HUES48 (cell line): Measurements from ENCODE around the gene CCL3.
"Not testable (repeated sequence)": the region's sequence is repeated elsewhere in the genome, so short reads cannot be mapped to it uniquely, and the experiment has no call there.

ENCODE experiments used
- H3K27ac ChIP-seq: one replicate; pipeline ENCODE4 v1.7.0; 2013; ENCODE audit warnings: low read depth, low read length, inconsistent platforms
- H3K27me3 ChIP-seq: 2 replicates; pipeline ENCODE4 v1.6.1; 2013; ENCODE audit warnings: mild to moderate bottlenecking, low read length; ENCODE audit not compliant: control insufficient read depth, insufficient read depth
- H3K36me3 ChIP-seq: 2 replicates; pipeline ENCODE4 v1.6.1; 2013; ENCODE audit warnings: low read length; ENCODE audit not compliant: control insufficient read depth, insufficient read depth
- H3K4me1 ChIP-seq: 2 replicates; pipeline ENCODE4 v1.6.1; 2013; ENCODE audit warnings: mild to moderate bottlenecking, low read length; ENCODE audit not compliant: control insufficient read depth, insufficient read depth
- H3K4me3 ChIP-seq: 2 replicates; pipeline ENCODE4 v1.5.1; 2013; ENCODE audit warnings: mild to moderate bottlenecking, low read depth, low read length
- H3K9ac ChIP-seq: 2 replicates; pipeline ENCODE4 v1.6.1; 2013; ENCODE audit warnings: mild to moderate bottlenecking, low read depth, low read length, moderate library complexity
- H3K9me3 ChIP-seq: 2 replicates; pipeline ENCODE4 v1.6.1; 2013; ENCODE audit warnings: low read length; ENCODE audit not compliant: control insufficient read depth, insufficient read depth

The CCL3 gene

DNA sequence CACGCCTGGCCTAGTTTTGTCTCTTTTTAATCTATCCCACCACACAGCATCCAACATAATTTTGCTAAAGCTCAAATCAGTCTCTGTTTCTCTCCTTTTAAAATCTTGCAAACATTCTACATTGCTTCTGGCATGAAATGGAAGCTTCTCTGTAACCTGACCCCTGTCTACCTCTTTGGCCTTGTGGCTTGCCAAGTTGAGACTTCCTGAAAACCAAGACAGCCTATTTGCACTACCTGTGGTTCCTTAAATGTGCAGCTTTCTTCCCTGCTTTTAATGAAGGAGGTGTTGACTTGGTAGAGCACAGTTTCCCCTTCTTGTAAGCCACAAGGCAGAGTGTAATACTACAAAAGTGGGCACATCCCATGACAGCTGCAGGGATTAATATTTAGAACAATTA lies 6.0 kb upstream of the CCL3 start:
- Histone ChIP-seq H3K9me3 (no peaks in the 10 kb centered on the region), H3K9ac (no peak overlapping the region), H3K27me3 (no peaks in the 10 kb centered on the region), H3K4me1 (no peaks in the 10 kb centered on the region), H3K36me3 (no peaks in the 10 kb centered on the region), H3K4me3 (no peak overlapping the region), H3K27ac (no peak overlapping the region)

GRCh38 chr17:36094746-36095145 lies 4.8 kb upstream of the CCL3 start:
- Histone ChIP-seq H3K9me3 (no peaks in the 10 kb centered on the region), H3K36me3 (no peaks in the 10 kb centered on the region), H3K27me3 (no peaks in the 10 kb centered on the region), H3K27ac (no peak overlapping the region), H3K4me1 (no peaks in the 10 kb centered on the region), H3K4me3 (no peak overlapping the region), H3K9ac (no peak overlapping the region)

- Histone ChIP-seq H3K27ac (no peak overlapping the region), H3K36me3 (no peaks in the 10 kb centered on the region), H3K4me3 (no peak overlapping the region), H3K9me3 (no peaks in the 10 kb centered on the region), H3K4me1 (no peaks in the 10 kb centered on the region), H3K27me3 (no peaks in the 10 kb centered on the region), H3K9ac (no peak overlapping the region)
Measured at GRCh38 chr17:36094232-36094631, 4.3 kb upstream of the CCL3 start.

DNA sequence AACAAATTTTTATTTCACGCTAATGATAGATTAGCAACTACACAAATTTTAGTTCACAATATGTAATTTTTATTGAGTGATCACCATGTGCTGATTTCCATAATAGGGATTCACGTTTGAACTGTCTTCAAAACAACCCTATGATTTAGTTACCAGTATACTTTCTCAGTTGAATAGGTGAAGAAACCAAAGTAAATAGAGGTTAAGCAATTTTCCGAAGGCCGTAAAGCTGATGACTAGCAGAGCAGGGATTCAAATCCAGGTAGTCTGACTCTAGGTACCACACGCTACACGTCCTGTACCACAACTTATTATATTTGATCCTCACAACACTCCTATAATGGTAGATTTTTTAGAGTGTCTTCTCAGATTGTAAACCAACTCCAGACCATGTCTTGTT lies 2.8 kb upstream of the CCL3 start:
- not testable (repeated sequence) for H3K4me1 ChIP-seq, H3K36me3 ChIP-seq, H3K4me3 ChIP-seq, H3K9me3 ChIP-seq, H3K27me3 ChIP-seq, H3K27ac ChIP-seq, H3K9ac ChIP-seq

DNA sequence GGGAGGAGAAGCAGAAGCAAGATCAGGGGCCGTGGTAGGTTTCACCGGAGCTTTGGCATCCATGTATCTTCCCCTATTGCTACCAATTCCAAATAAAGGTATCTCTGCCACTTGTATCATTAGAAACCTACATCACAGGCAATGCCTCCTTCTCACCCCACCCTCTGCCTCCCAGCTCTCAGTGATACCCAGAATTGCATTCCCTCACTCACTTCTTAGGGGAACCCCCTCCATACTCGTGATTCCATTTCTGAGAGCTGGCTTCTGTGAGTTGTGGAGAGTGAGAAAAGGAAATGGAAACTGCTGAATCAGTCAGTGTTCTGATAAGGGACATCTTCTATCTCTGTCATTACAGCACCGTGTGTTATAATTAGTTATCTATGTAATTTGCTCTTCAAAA lies 2.3 kb upstream of the CCL3 start:
- Histone ChIP-seq H3K36me3 (no peaks in the 10 kb centered on the region), H3K9ac (no peak overlapping the region), H3K4me1 (no peaks in the 10 kb centered on the region), H3K27me3 (no peaks in the 10 kb centered on the region), H3K4me3 (no peak overlapping the region), H3K27ac (no peak overlapping the region), H3K9me3 (no peaks in the 10 kb centered on the region)

GRCh38 chr17:36089339-36089865 lies 541 bp downstream of the CCL3 start:
- no peak overlapping the region for H3K27ac ChIP-seq
- H3K36me3 ChIP-seq = no peaks in the 10 kb centered on the region
- H3K27me3 ChIP-seq = no peaks in the 10 kb centered on the region
- no peak overlapping the region for H3K4me3 ChIP-seq
- H3K9ac ChIP-seq = no peak overlapping the region
- H3K9me3 ChIP-seq = no peaks in the 10 kb centered on the region
- H3K4me1 ChIP-seq = peaks cover 7% of the 10 kb centered on the region; the same call in 1 of the 2 replicates

DNA sequence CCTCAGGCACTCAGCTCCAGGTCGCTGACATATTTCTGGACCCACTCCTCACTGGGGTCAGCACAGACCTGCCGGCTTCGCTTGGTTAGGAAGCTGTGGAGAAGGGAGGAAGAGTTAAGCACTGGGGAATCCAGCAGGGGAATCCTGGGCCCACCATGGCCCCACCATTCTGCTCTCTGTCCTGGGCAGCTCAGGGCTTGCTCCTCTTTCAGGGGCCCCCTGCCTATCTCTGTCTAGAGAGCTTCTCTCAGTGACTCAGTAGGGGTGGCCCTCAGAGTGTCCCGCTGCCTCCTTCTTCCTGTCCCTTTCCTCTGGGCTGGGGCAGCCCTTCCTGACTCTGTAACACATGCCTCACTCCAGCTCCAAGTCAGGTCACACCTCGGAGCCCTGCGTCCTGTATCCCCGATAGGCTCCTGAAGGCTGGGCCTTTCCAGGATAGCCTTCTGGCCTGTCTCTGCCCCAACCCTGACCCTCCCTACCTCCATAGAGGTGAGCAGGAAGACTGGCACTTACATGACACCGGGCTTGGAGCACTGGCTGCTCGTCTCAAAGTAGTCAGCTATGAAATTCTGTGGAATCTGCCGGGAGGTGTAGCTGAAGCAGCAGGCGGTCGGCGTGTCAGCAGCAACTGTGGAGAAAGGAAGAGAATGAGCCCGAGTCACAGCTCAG lies 1.1 kb downstream of the CCL3 start:
- Histone ChIP-seq H3K4me1 (peaks cover 12% of the 10 kb centered on the region; the same call in 1 of the 2 replicates), H3K9ac (no peak overlapping the region), H3K9me3 (no peaks in the 10 kb centered on the region), H3K27me3 (no peaks in the 10 kb centered on the region), H3K4me3 (no peak overlapping the region), H3K36me3 (no peaks in the 10 kb centered on the region), H3K27ac (no peak overlapping the region)

DNA sequence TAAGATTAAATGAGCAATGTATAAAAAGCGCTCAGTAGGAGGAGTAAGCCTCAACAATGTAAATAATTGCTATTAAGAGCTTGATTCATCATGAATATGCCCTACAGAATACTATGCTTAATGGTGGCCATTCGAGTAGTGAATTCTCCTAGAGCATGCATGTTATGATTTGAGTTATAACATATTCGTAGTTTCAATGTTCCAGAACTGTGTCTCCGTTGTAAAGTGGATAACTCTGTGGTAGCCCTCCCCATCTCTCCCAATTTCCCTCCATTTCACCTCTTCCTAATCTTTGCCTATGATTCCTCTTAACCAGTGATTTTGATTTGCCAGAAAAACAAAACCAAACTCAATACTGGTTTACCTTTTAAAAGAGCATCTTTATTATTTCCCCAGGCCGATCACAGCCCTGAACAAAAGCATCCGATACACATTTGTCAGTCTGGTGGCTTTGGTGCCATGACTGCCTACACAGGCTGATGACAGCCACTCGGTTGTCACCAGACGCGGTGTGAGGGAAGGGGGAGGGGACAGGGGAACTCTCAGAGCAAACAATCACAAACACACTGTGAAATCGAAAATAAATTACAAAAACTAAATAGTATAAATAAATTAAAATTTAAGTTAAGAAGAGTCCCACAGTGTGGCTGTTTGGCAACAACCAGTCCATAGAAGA lies 1.9 kb downstream of the CCL3 start:
- not testable (repeated sequence) for H3K9me3 ChIP-seq
- peaks cover 12% of the 10 kb centered on the region; the same call in 1 of the 2 replicates for H3K4me1 ChIP-seq

DNA sequence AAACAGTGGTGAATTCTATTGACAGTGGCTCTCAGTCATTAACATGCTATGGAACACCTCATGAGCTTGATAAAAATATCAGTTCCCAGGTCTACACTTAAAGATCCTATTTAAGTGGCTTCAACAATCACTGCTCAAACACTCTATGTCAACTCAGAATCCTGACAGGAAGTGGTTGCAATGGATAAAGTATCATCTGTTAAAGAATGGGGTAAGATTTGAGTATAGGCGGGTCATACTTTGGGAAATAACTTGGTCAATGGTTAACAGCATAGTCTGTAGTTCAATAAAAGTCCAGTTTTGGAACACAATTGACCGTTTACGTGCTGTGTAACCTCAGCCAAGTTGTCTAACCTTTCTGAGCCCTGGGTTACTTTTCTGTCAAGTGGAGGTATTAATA lies 2.5 kb downstream of the CCL3 start:
- H3K36me3 ChIP-seq, H3K27me3 ChIP-seq, H3K9ac ChIP-seq, H3K27ac ChIP-seq, H3K4me3 ChIP-seq, H3K9me3 ChIP-seq: not testable (repeated sequence)
- peaks cover 12% of the 10 kb centered on the region; the same call in 1 of the 2 replicates for H3K4me1 ChIP-seq

More for the DNA sequence above, 1.9 kb downstream of the CCL3 start:
- H3K9ac ChIP-seq, H3K27me3 ChIP-seq, H3K36me3 ChIP-seq, H3K4me3 ChIP-seq, H3K27ac ChIP-seq: not testable (repeated sequence)

DNA sequence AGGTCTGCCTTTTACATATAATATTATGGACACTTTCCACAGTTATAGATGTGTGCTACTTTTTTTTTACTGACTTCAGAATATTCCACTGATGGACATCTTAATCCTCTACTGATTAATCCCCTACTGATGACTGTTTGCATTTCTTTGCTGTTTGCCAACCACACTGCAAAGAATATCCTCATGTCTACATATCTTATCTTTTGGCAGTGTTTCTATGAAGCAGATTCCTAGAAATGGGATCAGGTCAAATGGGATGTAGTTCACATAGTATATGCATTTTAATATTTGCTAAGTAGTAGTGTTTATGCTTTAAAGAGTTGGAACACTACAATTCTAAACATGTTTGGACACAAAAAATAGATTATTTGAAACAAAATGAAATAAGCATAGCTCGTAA lies 3.2 kb downstream of the CCL3 start:
- Histone ChIP-seq H3K27ac (no peak overlapping the region), H3K36me3 (no peaks in the 10 kb centered on the region), H3K4me3 (no peak overlapping the region), H3K9me3 (no peaks in the 10 kb centered on the region), H3K27me3 (no peaks in the 10 kb centered on the region), H3K4me1 (peaks cover 12% of the 10 kb centered on the region; the same call in 1 of the 2 replicates), H3K9ac (no peak overlapping the region)

- Histone ChIP-seq H3K9ac (no peak overlapping the region), H3K4me1 (peaks cover 12% of the 10 kb centered on the region; the same call in 1 of the 2 replicates), H3K9me3 (no peaks in the 10 kb centered on the region), H3K27ac (no peak overlapping the region), H3K36me3 (no peaks in the 10 kb centered on the region), H3K4me3 (no peak overlapping the region), H3K27me3 (no peaks in the 10 kb centered on the region)
Measured at GRCh38 chr17:36085765-36086164, 4.2 kb downstream of the CCL3 start.
